ENCODE data around the gene CDH12.

GRCh38 chr5:21774281-21774680, 1078.9 kb downstream of the CDH12 start:
- no peak for TF ChIP-seq CREB1 (IDR thresholded peaks at IDR 0.05; ENCODE audit: low read depth)
- TF ChIP-seq YY1 (IDR thresholded peaks at IDR 0.05; ENCODE audit: low read depth), result no peak
- TF ChIP-seq EGR1 (IDR thresholded peaks at IDR 0.05), result no peak
- TF ChIP-seq CEBPB (IDR thresholded peaks at IDR 0.05), result no peak
- TF ChIP-seq, protein P1, sequence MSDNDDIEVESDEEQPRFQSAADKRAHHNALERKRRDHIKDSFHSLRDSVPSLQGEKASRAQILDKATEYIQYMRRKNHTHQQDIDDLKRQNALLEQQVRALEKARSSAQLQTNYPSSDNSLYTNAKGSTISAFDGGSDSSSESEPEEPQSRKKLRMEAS (IDR thresholded peaks at IDR 0.05), result no peak
